Activated CD8-positive, alpha-beta T cell treated with anti-CD3 and anti-CD28 coated beads, Interleukin-2, amount 10 ng/mL, durations not matched to agents 7 days and 5 days (primary cell): ENCODE data around the gene CHRNE. TPM values are rescaled to one million over a fixed set of nuclear protein-coding genes. Genes with fewer than 3 reads are reported as not detected.

Experiments
- ATAC-seq: fragments of 150-1000 bp; cut with Tn5 transposase; one replicate; pipeline ENCODE4 v1.10.0; 2021; ENCODE audit warnings: moderate library complexity
- CTCF ChIA-PET: fragments of 350-600 bp; sonication (Branson Sonifier 250); formaldehyde crosslinking; loops from one replicate; lab custom pipeline; 2021; ENCODE audit warnings: antibody characterized with exemption; lab: Charles Lee
- POLR2A ChIA-PET: fragments of 350-600 bp; sonication (Branson Sonifier 250); formaldehyde crosslinking; loops from one replicate; lab custom pipeline; 2021; ENCODE audit warnings: antibody characterized with exemption; lab: Charles Lee
- DNase-seq: peaks from one replicate; pipeline ENCODE4 v3.0.0-alpha.2; 2020
- H3K27ac Mint-ChIP-seq: one replicate; pipeline ENCODE4 v1.8.0; 2021; ENCODE audit warnings: mild to moderate bottlenecking, mixed read lengths
- H3K27me3 Mint-ChIP-seq: one replicate; pipeline ENCODE4 v1.8.0; 2021; ENCODE audit warnings: low read depth, mixed read lengths
- H3K36me3 Mint-ChIP-seq: one replicate; pipeline ENCODE4 v1.8.0; 2021; ENCODE audit warnings: low read depth, mixed read lengths
- H3K4me1 Mint-ChIP-seq: one replicate; pipeline ENCODE4 v1.8.0; 2021; ENCODE audit warnings: low read depth, mixed read lengths
- H3K4me3 Mint-ChIP-seq: one replicate; pipeline ENCODE4 v1.8.0; 2021; ENCODE audit warnings: mild to moderate bottlenecking, mixed read lengths
- H3K9me3 Mint-ChIP-seq: one replicate; pipeline ENCODE4 v1.8.0; 2022; ENCODE audit warnings: mixed read lengths; ENCODE audit not compliant: insufficient read depth
- total RNA-seq, 2 experiments: library from RNA; stranded (reverse); gene quantifications; one replicate each; pipeline ENCODE4 v1.2.3, GENCODE V29; 2021

Gene CHRNE
- total RNA-seq, 2 experiments from 2014 or later: 0.26 to 0.45 TPM

- ChIA-PET POLR2A (no interaction called here), CTCF (no interaction called here)
- ATAC-seq (no peak), DNase-seq (no peak)
- H3K27me3 Mint-ChIP-seq: peaks cover 7% of the 10 kb centered on the region
- peaks cover 22% of the 10 kb centered on the region for H3K4me1 Mint-ChIP-seq
- no peak overlapping the region for H3K27ac Mint-ChIP-seq
- H3K4me3 Mint-ChIP-seq: no peak overlapping the region
- H3K36me3 Mint-ChIP-seq: peaks cover 19% of the 10 kb centered on the region
- no peaks in the 10 kb centered on the region for H3K9me3 Mint-ChIP-seq
Observed at GRCh38 chr17:4896332-4897197, 6.3 kb downstream of the CHRNE start.

DNA sequence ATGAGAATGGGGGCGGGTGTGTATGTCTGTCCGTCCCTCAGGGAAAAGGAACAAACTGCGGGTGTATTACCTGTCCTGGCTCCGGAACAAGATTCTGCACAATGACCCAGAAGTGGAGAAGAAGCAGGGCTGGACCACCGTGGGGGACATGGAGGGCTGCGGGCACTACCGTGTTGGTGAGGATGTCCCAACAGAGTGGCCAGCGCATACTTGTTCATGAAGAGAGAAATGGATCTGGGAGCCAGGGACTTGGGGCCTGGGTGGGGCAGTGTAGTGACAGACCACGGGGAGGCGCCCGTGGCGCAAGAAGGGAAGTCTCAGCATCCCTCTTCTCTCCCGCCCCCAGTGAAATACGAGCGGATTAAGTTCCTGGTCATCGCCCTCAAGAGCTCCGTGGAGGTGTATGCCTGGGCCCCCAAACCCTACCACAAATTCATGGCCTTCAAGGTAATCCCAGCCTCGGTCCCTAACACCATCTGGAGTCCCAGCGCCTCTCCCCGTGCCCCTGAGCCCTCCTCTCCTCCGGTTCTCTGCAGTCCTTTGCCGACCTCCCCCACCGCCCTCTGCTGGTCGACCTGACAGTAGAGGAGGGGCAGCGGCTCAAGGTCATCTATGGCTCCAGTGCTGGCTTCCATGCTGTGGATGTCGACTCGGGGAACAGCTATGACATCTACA, 7.1 kb downstream of the CHRNE start:
- H3K4me3 Mint-ChIP-seq: no peak overlapping the region
- no peak for DNase-seq
- ChIA-PET POLR2A (no interaction called here), CTCF (no interaction called here)
- no peak for ATAC-seq
- peaks cover 4% of the 10 kb centered on the region for H3K27me3 Mint-ChIP-seq
- H3K9me3 Mint-ChIP-seq: no peaks in the 10 kb centered on the region
- H3K36me3 Mint-ChIP-seq: peaks cover 24% of the 10 kb centered on the region
- H3K27ac Mint-ChIP-seq: no peak overlapping the region
- H3K4me1 Mint-ChIP-seq: peaks cover 14% of the 10 kb centered on the region

GRCh38 chr17:4895121-4895520, 7.8 kb downstream of the CHRNE start:
- POLR2A ChIA-PET: no interaction called here
- Mint-ChIP-seq H3K4me1 (peaks cover 11% of the 10 kb centered on the region), H3K9me3 (no peaks in the 10 kb centered on the region), H3K4me3 (no peak overlapping the region), H3K27ac (no peak overlapping the region), H3K27me3 (peaks cover 2% of the 10 kb centered on the region), H3K36me3 (peaks cover 26% of the 10 kb centered on the region)
- CTCF ChIA-PET: interaction anchor here (1.0 kb wide), 1 partner anchor 8 kb away, joined by 4 read pairs; the partner anchor contains the start of gene CHRNE
- DNase-seq: no peak
- ATAC-seq: no peak

- no peak for DNase-seq
Observed at GRCh38 chr17:4893721-4894560, 9.0 kb downstream of the CHRNE start.

GRCh38 chr17:4893272-4893671, 9.6 kb downstream of the CHRNE start:
- H3K36me3 Mint-ChIP-seq: peaks cover 29% of the 10 kb centered on the region
- DNase-seq (no peak), ATAC-seq (no peak)
- H3K4me3 Mint-ChIP-seq: no peak overlapping the region
- no peaks in the 10 kb centered on the region for H3K9me3 Mint-ChIP-seq
- H3K27me3 Mint-ChIP-seq: no peaks in the 10 kb centered on the region
- H3K4me1 Mint-ChIP-seq: no peaks in the 10 kb centered on the region
- ChIA-PET CTCF (no interaction called here), POLR2A (interaction anchor here (1.0 kb wide), 1 partner anchor 103 kb away, joined by 3 read pairs; no protein-coding TSS in a partner anchor)
- no peak overlapping the region for H3K27ac Mint-ChIP-seq

More at GRCh38 chr17:4893721-4894560, 9.0 kb downstream of the CHRNE start:
- ChIA-PET CTCF (interaction anchor here (1.0 kb wide), 1 partner anchor 9 kb away, joined by 4 read pairs; the partner anchor contains the start of gene CHRNE), POLR2A (no interaction called here)
- Mint-ChIP-seq H3K27me3 (no peaks in the 10 kb centered on the region), H3K9me3 (no peaks in the 10 kb centered on the region), H3K36me3 (peaks cover 28% of the 10 kb centered on the region), H3K27ac (no peak overlapping the region), H3K4me3 (no peak overlapping the region), H3K4me1 (peaks cover 3% of the 10 kb centered on the region)
- no peak for ATAC-seq

- Mint-ChIP-seq H3K9me3 (no peaks in the 10 kb centered on the region), H3K27me3 (no peaks in the 10 kb centered on the region), H3K4me3 (no peak overlapping the region), H3K27ac (no peak overlapping the region), H3K4me1 (no peaks in the 10 kb centered on the region), H3K36me3 (peaks cover 29% of the 10 kb centered on the region)
- POLR2A ChIA-PET: interaction anchor here (1.0 kb wide), 1 partner anchor 102 kb away, joined by 3 read pairs; no protein-coding TSS in a partner anchor
- DNase-seq: no peak
- CTCF ChIA-PET: no interaction called here
- no peak for ATAC-seq
Observed at GRCh38 chr17:4892499-4893221, 10.2 kb downstream of the CHRNE start.

DNA sequence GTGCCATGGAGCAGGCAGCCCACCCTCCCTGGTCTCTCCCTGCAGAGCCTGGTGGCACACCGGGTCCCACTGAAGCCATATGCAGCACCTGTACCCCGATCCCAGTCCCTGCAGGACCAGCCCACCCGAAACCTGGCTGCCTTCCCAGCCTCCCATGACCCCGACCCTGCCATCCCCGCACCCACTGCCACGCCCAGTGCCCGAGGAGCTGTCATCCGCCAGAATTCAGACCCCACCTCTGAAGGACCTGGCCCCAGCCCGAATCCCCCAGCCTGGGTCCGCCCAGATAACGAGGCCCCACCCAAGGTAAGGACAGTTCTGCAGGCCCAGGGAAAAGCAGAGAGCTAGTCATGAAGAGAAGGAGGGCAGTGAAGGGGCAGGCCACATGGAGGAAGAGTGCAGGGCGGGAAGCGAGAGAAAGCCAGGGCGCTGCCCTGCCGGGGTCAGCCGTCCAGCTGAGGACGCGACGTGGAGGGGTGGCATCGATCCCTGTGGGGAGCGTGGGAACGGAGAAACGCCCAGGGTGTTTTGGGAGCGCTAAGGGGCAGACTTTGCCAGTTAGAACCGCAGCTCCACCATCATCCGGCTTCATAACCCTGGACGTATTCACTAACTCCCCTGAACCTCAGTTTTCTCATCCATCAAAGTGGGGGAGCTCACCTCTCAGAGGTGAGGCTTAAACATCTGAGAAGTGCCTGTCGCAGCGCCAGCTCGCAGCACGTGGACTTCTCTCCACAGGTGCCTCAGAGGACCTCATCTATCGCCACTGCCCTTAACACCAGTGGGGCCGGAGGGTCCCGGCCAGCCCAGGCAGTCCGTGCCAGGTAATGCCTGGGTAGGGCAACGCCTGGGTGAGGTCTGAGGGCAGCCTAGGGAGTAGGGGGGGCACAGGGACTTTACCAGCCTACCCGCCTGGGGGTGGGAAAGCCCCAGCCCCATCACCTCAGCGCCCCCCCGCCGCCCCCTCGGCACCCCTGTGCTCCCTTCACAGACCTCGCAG, 11.2 kb downstream of the CHRNE start:
- Mint-ChIP-seq H3K36me3 (peaks cover 27% of the 10 kb centered on the region), H3K4me1 (no peaks in the 10 kb centered on the region), H3K27ac (no peak overlapping the region), H3K27me3 (no peaks in the 10 kb centered on the region), H3K9me3 (no peaks in the 10 kb centered on the region), H3K4me3 (no peak overlapping the region)
- ATAC-seq (no peak), DNase-seq (no peak)
- ChIA-PET POLR2A (no interaction called here), CTCF (interaction anchor here (1.3 kb wide), 1 partner anchor 12 kb away, joined by 3 read pairs; no protein-coding TSS in a partner anchor)

- POLR2A ChIA-PET: no interaction called here
- Mint-ChIP-seq H3K4me1 (no peaks in the 10 kb centered on the region), H3K4me3 (no peak overlapping the region), H3K36me3 (peaks cover 25% of the 10 kb centered on the region), H3K9me3 (no peaks in the 10 kb centered on the region), H3K27me3 (no peaks in the 10 kb centered on the region), H3K27ac (no peak overlapping the region)
- no peak for DNase-seq
- CTCF ChIA-PET: interaction anchor here (1.5 to 2.8 kb wide), 3 partner anchors 12 to 157 kb away, joined by 3 to 10 read pairs (median 5); partner anchors contain the start of genes C17orf107 and GLTPD2
- ATAC-seq: no peak
Observed at GRCh38 chr17:4887581-4887980, 15.3 kb downstream of the CHRNE start.

DNA sequence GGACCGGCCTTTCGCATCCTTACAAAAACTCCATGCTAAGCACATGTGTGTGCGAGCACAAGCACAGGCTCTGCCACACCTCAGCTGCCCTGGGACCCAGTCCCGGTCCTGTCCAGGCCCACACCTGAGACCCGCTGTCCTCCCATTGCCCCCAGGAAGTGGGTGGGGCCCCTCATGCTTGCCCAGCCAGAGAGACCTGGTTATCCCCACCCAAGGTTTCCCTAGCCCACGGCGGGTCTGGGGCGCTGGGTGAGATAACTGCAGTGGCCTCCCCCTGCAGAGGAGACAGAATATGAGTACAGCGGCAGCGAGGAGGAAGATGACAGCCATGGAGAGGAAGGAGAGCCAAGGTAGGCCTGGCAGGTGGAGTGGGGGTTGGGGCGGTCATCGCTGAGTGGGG, 16.1 kb downstream of the CHRNE start:
- peaks cover 25% of the 10 kb centered on the region for H3K36me3 Mint-ChIP-seq
- H3K4me1 Mint-ChIP-seq: no peaks in the 10 kb centered on the region
- H3K27me3 Mint-ChIP-seq: no peaks in the 10 kb centered on the region
- no peaks in the 10 kb centered on the region for H3K9me3 Mint-ChIP-seq
- ATAC-seq (no peak), DNase-seq (no peak)
- H3K27ac Mint-ChIP-seq: no peak overlapping the region
- POLR2A ChIA-PET: no interaction called here
- no peak overlapping the region for H3K4me3 Mint-ChIP-seq
- CTCF ChIA-PET: interaction anchor here (2.8 kb wide), 1 partner anchor 97 kb away, joined by 10 read pairs; the partner anchor contains the start of gene GLTPD2

DNA sequence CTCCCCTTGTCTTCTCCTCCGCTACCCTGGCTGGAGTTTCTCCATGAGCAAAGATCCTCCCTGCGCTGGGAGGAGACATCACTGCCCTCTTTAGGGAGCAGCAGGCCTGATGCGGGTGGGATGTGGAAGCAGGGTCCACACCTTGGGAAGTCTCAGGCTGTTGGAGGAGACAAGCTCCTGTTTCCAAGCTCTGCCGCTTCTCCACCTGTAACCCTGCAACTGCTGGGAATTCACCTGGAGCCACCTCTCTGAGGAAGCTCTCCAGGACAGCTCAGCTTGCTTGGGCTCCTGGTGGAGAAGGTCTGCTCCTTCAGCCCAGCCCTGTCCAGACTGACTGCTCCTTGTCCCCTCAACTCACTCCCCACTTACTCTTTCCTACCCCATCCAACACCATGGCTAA, 18.4 kb downstream of the CHRNE start:
- no peak for ATAC-seq
- Mint-ChIP-seq H3K36me3 (peaks cover 18% of the 10 kb centered on the region), H3K27me3 (no peaks in the 10 kb centered on the region), H3K4me3 (no peak overlapping the region), H3K27ac (no peak overlapping the region), H3K9me3 (no peaks in the 10 kb centered on the region), H3K4me1 (no peaks in the 10 kb centered on the region)
- DNase-seq: no peak
- ChIA-PET POLR2A (no interaction called here), CTCF (interaction anchor here (1.7 to 2.6 kb wide), 2 partner anchors 25 to 94 kb away, joined by 3 to 6 read pairs; no protein-coding TSS in a partner anchor)
